Measurements from ENCODE around the gene KIAA2012.

DNA sequence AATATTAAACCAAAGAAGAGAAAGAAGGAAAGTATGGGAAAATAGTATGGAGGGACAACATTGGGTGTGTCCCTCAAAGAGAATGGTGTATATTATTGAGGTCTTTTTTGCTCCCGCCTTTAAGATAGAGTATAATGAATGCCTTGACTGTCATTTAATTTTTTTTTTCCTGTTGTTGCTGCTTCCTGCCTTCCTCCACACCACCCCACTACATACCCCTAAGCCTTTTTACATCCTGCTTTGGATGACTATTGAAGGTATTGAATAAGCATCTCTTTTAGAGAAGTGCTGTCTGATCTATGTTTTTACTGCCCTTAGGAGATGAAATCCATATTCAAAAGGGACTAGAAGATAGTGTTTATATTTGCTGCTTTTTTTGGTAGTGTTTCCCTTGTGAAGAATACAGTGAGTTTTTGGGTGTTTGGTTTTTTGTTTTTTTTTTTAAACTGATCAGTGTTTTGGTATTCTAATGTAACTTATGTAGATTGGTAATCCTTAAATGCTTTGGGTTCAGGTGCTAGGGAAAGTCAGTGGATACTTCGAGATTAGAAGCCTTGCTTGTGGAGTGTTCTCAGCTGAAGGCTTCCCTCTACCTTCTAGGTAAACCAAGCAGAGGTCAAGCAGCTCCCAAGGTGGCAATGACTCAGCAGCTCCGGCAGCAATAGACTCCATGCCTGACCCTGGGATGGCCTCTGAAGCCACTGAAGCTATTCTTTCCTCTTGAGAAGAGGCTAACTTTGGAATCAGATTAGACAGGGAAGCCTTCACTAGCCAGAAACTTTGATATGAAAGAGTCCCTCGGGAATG, 34.4 kb upstream of the KIAA2012 start:
- TF ChIP-seq, protein P1, sequence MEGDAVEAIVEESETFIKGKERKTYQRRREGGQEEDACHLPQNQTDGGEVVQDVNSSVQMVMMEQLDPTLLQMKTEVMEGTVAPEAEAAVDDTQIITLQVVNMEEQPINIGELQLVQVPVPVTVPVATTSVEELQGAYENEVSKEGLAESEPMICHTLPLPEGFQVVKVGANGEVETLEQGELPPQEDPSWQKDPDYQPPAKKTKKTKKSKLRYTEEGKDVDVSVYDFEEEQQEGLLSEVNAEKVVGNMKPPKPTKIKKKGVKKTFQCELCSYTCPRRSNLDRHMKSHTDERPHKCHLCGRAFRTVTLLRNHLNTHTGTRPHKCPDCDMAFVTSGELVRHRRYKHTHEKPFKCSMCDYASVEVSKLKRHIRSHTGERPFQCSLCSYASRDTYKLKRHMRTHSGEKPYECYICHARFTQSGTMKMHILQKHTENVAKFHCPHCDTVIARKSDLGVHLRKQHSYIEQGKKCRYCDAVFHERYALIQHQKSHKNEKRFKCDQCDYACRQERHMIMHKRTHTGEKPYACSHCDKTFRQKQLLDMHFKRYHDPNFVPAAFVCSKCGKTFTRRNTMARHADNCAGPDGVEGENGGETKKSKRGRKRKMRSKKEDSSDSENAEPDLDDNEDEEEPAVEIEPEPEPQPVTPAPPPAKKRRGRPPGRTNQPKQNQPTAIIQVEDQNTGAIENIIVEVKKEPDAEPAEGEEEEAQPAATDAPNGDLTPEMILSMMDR (IDR thresholded peaks at IDR 0.05) = no peak
- TF ChIP-seq EZH2 (IDR thresholded peaks at IDR 0.05; ENCODE audit: borderline replicate concordance, insufficient read depth, low read depth, low read length, poor library complexity, severe bottlenecking) = no peak

Measured in B cell (primary cell).